Measurements from ENCODE around the gene MMP12.
A peak's percentile ranks its signal among the peaks of the same experiment; 100 is the strongest.
"Not testable (repeated sequence)": the region's sequence is repeated elsewhere in the genome, so short reads cannot be mapped to it uniquely, and the experiment has no call there.

The MMP12 gene

DNA sequence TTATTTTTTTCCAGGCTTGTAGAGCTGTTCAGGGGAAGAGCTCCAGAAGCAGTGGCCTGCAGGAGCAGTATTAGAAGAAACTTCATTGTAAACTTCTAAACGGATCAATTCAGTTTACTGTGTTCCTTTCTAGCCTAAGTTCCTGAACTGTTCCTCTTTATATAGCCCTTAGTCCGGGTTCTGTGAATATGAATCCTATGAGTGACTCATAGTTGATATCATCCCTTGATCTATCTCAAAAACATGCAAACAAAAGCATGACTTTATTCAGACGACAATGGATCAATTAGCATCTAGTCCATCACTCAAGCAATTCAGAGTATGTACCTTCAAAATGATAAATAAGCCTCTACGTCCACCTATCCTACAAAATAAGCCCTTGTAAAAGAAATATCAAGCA is at the start of gene MMP12:
Gene MMP12, minus strand, starts transcription at position 131 of the 400 bp plus-strand sequence. Its CDS starts 45 bp downstream, at position 86.
- no peak within 1 kb of the TSS for H3K4me3 Mint-ChIP-seq
- H3K4me1 Mint-ChIP-seq, result no peaks in the 10 kb centered on the region
- no peak within 1 kb of the TSS for H3K27ac Mint-ChIP-seq
- H3K36me3 Mint-ChIP-seq, result no peaks in the 10 kb centered on the region
- no peaks in the 10 kb centered on the region for H3K9me3 Mint-ChIP-seq
- no peak for DNase-seq (ENCODE audit: low spot score in 2 of 2)
- no peak for ATAC-seq

DNA sequence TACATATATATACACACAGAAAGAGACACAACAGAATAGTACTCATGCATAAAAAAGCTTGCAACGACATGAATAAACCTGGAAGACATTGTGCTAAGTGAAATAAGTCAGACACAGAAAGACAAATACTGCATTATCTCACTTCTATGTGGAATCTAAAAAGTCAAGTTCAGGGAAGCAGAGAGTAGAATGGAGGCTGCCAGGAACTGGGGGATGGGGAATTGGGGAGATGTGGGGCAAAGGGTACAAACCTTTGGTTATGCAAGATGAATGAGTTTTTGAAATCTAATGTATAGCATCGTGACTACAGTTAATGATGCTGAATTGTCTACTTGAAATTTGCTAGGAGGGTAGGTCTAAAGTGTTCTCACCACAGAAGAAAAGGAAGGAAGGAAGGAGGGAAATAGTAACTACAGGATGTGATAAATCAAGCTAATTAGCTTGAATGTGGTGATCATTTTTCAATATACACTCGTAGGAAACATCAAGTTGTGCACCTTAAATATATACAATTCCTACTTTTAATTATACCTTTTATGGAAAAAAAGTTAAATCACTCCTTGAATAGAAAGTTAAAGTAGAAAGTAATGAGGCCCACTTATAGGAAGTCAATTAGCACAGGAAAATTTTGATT is 46.9 kb upstream of the MMP12 start:
- Mint-ChIP-seq H3K4me3 (no peak overlapping the region), H3K27ac (no peak overlapping the region), H3K36me3 (no peaks in the 10 kb centered on the region), H3K4me1 (peaks cover 5% of the 10 kb centered on the region), H3K9me3 (no peaks in the 10 kb centered on the region)
- DNase-seq (ENCODE audit: low spot score in 2 of 2) (no peak), ATAC-seq (no peak)

DNA sequence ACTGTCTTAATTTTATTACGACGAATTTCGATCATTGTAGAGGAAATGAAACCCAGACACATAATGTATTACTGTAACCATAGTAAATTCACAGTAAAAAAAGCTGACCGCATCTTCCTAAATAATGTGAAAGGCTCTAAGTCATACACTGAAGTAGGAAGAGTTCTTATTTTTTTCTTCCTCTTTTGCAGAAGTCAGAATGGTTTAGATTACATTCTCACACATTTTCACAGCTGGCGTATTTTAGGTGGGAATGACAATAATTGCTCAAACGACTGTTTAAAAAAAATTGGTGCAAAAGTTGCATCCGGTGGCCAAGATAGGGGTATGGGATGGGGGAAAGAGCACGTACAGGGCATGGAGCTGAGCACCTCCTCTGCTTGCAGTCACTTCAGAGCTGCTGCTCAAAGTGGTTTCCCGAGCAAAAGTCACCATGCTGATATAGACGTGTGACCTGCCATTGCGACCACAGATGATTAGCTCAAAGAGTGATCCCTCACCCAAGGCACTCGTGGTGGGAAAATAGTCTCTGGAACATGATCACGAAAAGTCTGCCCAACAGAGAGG is 45.4 kb upstream of the MMP12 start:
- Mint-ChIP-seq H3K36me3 (no peaks in the 10 kb centered on the region), H3K4me3 (no peak overlapping the region), H3K27ac (no peak overlapping the region), H3K9me3 (no peaks in the 10 kb centered on the region), H3K4me1 (peaks cover 5% of the 10 kb centered on the region)
- ATAC-seq (peak; percentile 40), DNase-seq (ENCODE audit: low spot score in 2 of 2) (no peak)

DNA sequence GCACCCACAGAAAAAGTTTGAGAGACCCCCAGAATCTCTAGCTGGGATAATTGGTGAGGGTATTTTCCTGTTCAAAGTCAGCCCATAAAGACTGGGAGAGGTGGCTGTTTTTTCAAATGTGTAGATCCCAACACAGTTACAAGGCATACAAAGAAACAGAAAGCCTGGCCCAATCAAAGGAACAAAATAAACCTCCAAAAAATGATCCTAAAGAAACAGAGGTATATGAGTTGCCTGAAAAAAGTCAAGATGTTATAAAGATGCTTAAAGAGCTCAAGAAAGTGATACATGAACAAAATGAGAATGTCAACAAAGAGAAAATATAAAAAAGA is 40.2 kb upstream of the MMP12 start:
- Mint-ChIP-seq H3K27ac (no peak overlapping the region), H3K9me3 (no peaks in the 10 kb centered on the region), H3K4me1 (peaks cover under 1% of the 10 kb centered on the region), H3K4me3 (no peak overlapping the region), H3K36me3 (no peaks in the 10 kb centered on the region)
- DNase-seq (ENCODE audit: low spot score in 2 of 2), result no peak
- no peak for ATAC-seq

DNA sequence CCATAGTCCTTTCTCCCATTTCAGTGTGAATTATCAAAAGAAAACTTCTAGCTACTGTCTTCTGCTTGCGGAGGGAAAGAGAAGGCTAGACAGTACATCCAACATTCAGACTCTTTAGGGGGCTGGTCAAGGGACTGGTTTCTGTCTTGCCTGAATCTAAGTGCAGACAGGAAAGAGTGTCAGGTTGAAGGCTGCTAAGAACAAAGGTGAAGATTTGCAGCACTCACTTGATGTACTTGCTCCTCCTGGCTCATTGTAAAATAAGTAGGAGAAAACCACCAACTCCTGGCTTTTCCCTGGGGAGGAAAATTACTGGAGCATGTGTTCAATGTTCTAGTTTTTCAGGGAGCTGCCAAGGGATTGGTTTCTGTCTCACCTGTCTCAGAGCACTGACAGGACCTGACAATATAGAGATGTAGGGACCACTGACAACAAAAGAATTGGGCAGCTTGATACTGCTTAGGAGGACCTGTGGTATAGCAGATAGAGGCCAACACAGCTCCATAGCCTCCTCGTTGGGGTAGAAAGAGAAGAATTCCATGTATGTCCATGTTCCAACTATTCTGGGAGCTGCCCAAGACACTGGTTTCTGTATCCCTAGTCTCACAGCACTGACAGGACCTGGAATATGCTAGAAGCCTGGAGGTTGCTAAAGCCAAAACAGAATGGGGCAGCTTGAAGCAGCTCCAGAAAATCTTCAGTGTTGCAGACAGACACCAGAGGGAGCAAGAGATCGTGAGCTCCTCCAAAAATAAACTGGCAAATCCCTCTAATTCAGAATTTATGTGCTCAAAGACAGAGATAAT is 39.7 kb upstream of the MMP12 start:
- DNase-seq (ENCODE audit: low spot score in 2 of 2), result no peak
- H3K9me3 Mint-ChIP-seq, result peaks cover under 1% of the 10 kb centered on the region
- no peaks in the 10 kb centered on the region for H3K4me1 Mint-ChIP-seq
- no peaks in the 10 kb centered on the region for H3K36me3 Mint-ChIP-seq
- no peak overlapping the region for H3K4me3 Mint-ChIP-seq
- ATAC-seq, result peak; percentile 49
- H3K27ac Mint-ChIP-seq, result no peak overlapping the region

DNA sequence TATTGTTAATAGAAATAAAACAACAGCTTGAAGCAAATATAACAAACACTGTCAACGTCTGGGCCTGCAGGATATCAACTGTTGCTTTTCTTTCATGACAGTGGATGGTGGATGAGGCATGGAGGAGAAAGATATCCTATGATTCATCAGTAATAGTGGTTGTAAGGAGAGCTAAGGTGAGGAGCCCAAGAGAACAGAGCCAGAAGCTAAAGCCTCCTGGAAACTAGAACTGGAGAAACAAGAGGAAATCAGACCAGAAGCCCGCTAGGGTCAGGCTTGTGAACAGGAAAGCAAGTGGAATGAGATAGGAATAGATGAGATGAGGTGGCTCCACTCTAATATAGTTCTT is 37.7 kb upstream of the MMP12 start:
- ATAC-seq (no peak), DNase-seq (ENCODE audit: low spot score in 2 of 2) (no peak)
- H3K9me3 Mint-ChIP-seq, result peaks cover 9% of the 10 kb centered on the region
- H3K4me3 Mint-ChIP-seq, result no peak overlapping the region
- no peaks in the 10 kb centered on the region for H3K4me1 Mint-ChIP-seq
- no peak overlapping the region for H3K27ac Mint-ChIP-seq
- H3K36me3 Mint-ChIP-seq, result no peaks in the 10 kb centered on the region

DNA sequence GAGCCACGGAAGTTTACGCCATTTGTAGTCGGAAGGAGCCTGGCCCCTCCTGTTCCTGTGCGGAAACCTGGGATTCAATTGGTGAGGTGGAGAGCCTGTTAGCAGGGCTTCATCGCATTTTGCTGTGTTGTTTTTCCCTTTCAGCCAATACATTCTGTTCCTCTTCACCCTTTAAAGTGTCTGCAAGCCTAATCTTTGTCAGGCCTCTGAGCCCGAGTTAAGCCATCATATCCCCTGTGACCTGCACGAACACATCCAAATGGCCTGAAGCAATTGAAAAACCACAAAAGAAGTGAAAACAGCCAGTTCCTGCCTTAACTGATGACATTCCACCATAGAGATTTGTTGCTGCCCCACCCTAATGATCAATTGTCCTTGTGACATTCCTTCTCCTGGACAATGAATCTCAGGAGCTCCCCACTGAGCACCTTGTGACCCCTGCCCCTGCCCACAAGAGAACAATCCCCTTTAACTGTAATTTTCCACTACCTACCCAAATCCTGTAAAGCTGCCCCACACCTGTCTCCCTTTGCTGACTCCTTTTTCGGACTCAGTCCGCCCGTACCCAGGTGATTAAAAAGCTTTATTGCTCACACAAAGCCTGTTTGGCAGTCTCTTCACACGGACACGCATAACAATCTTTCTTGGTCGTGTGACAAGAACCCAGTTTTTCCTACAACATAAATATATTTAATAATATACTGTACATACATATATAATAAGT is 37.1 kb upstream of the MMP12 start:
- Mint-ChIP-seq H3K4me1 (no peaks in the 10 kb centered on the region), H3K27ac (no peak overlapping the region), H3K9me3 (peaks cover 9% of the 10 kb centered on the region), H3K36me3 (no peaks in the 10 kb centered on the region), H3K4me3 (no peak overlapping the region)
- DNase-seq (ENCODE audit: low spot score in 2 of 2) (no peak), ATAC-seq (no peak)

DNA sequence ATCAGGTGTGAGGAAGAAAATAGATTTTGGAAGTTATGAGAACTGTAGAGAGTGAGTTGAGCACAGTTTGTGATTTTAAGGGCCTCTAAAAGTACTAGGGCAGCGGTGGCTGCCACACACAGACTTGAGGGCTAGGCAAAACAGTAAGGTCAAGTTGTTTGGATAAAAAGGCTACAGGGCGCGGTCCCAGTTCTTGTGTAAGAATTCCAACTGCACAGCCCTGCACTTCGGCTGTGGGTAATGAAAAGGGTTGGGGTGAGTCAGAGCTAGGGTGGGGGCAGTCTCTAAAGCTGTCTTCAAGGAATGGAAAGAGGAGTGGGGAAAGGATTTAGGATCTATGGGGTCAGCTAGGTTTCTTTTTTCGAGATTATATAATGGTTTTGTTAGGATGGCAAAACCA is 31.1 kb upstream of the MMP12 start:
- H3K36me3 Mint-ChIP-seq; H3K4me3 Mint-ChIP-seq; H3K9me3 Mint-ChIP-seq; H3K4me1 Mint-ChIP-seq; ATAC-seq; DNase-seq (ENCODE audit: low spot score in 2 of 2); H3K27ac Mint-ChIP-seq: not testable (repeated sequence)

DNA sequence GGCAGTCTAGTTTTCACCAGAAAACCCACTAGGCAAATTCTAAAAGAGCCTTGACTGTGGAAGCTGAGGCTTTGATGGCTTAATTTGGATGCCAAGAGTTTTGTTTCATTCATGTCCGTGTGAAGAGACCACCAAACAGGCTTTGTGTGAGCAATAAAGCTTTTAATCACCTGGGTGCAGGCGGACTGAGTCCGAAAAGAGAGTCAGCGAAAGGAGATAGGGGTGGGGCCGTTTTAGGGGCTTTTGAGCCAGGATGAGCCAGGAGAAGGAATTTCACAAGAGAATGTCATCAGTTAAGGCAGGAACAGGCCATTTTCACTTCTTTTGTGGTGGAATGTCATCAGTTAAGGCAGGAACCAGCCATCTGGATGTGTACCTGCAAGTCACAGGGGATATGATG is 29.1 kb upstream of the MMP12 start:
- not testable (repeated sequence) for H3K9me3 Mint-ChIP-seq; DNase-seq (ENCODE audit: low spot score in 2 of 2); H3K36me3 Mint-ChIP-seq; H3K4me3 Mint-ChIP-seq; H3K27ac Mint-ChIP-seq; ATAC-seq; H3K4me1 Mint-ChIP-seq

DNA sequence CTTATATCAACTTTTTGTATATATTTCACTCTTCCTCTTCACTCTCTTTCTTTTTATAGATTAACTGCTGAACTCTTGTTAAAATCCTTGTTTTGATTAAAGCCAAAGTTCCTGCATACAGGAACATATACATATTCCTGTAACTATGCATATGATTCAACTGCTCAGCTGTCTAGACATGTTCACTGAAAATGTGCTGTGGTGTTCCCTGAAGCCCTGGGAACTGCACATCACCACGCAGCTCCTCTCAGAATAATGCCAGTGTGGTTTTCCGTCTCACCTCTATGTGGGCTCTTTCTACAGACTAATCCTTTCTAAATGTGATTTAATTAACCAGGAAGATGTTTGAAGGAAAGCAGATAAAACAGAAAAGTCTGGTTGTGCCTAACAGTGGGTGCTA is 25.6 kb upstream of the MMP12 start:
- Mint-ChIP-seq H3K4me1 (no peaks in the 10 kb centered on the region), H3K27ac (no peak overlapping the region), H3K9me3 (no peaks in the 10 kb centered on the region), H3K36me3 (no peaks in the 10 kb centered on the region), H3K4me3 (no peak overlapping the region)
- no peak for ATAC-seq
- no peak for DNase-seq (ENCODE audit: low spot score in 2 of 2)

DNA sequence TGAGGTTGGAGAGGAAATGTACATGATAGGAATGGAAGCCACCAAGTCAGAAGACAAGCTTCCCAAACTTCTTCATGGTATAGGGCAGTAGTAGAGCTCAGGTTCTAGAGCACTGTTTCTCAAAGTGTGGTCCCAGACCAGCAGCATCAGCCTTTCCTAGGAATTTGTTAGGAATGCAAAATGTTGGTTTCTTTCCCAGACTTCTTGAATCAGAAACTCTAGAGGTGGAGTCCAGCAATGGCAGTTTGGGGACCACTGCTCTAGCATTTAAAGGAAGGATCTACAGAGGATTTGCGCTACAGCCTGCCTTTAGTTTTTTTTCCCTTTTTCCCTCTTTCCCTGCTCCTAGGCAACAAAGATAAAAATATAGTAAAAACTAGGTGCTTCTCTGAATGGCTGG is 17.0 kb upstream of the MMP12 start:
- Mint-ChIP-seq H3K36me3 (no peaks in the 10 kb centered on the region), H3K27ac (no peak overlapping the region), H3K4me1 (no peaks in the 10 kb centered on the region), H3K4me3 (no peak overlapping the region), H3K9me3 (peaks cover 4% of the 10 kb centered on the region)
- ATAC-seq (no peak), DNase-seq (ENCODE audit: low spot score in 2 of 2) (no peak)

DNA sequence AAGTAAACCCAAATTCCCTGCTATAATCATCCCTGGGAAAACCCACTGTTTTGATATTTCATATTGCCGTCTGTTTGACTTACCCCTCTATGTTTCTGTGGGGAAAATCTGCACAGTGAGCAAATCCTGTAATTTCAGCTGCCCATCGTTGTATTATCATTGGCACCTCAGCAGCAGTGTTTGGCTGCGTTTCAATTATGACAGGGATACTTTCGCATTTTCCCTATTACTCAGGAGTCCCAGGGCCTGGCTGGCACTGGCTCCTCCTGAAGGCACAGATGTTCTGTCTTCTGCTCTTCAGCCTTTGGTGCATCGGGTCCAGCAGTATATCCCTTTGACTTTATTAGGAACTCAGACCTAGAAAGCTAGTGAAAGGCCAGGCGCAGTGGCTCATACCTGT is 12.2 kb upstream of the MMP12 start:
- H3K4me3 Mint-ChIP-seq, result no peak overlapping the region
- H3K4me1 Mint-ChIP-seq, result no peaks in the 10 kb centered on the region
- no peaks in the 10 kb centered on the region for H3K36me3 Mint-ChIP-seq
- H3K9me3 Mint-ChIP-seq, result no peaks in the 10 kb centered on the region
- DNase-seq (ENCODE audit: low spot score in 2 of 2), result no peak
- H3K27ac Mint-ChIP-seq, result no peak overlapping the region
- no peak for ATAC-seq

DNA sequence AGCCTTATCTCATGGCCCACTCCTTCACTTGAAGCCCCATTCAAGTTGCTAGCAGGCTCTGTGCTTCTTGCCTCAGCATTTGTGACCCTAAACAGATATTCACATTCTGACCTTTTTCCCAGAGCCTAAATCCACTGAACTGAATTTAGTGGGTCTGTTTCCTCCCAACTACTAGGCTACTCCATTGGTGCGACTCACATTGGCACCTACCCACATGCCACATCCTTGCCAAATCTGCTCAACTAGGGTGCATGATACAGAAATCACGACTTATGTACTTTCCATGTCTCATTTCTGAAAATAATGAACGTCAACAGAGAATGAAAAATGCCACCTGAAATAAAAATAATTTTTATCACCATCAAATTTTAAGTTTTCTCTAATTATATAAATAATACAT is 8.4 kb upstream of the MMP12 start:
- H3K4me3 Mint-ChIP-seq, result no peak overlapping the region

DNA sequence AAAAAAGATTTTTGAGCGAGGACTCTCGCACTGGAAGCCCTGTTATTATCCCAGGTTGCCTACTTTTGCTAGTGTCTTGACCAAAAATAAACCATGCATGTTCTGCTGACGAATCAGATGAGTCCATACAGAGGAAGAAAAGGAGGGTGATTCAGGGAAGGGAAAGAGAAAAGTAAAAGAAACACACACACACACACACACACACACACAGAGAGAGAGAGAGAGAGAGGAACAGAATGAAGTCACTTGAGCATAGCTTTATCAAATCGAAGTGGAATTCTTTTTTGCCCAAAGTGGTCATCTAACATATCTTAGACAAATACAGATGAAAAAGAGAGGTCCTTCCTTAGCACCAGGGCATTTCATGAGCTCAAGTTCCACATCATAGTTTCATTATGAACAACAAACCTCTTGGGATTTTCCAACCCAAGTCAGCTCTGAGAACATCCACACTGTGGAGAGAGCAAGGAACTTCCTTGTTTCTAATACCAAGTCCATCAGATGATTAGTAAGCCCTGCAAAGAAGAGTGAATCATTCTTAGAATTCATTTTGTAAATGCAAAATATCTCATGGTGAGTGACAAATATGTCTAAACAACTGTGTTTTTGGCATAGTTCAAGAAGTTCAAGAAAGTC is 7.7 kb upstream of the MMP12 start:
- Mint-ChIP-seq H3K27ac (no peak overlapping the region), H3K4me3 (no peak overlapping the region), H3K4me1 (no peaks in the 10 kb centered on the region), H3K9me3 (no peaks in the 10 kb centered on the region), H3K36me3 (no peaks in the 10 kb centered on the region)
- DNase-seq (ENCODE audit: low spot score in 2 of 2) (no peak), ATAC-seq (peak; percentile 60)

More for the DNA sequence above, 8.4 kb upstream of the MMP12 start:
- DNase-seq (ENCODE audit: low spot score in 2 of 2), result no peak
- Mint-ChIP-seq H3K4me1 (no peaks in the 10 kb centered on the region), H3K9me3 (no peaks in the 10 kb centered on the region), H3K27ac (no peak overlapping the region), H3K36me3 (no peaks in the 10 kb centered on the region)
- ATAC-seq, result peak; percentile 45

DNA sequence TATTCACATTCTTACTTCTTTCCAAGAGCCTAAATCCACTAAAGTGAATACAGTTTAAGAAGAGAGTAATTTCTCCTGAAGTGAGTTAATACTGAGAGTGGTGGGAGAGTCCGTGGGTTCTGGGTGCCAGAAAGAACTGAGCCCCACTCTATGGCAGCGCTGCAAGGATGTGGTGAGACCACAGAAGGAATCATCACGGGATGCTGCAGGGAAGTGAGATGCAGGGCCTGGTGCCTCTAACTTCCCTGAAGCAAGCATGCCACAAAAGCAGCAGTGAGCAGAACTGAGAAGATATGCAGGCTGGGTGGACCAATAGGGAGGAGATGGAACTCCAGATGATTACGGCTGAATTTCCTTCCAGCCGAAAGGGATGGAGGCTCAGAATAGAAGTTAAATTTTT is 5.0 kb upstream of the MMP12 start:
- ATAC-seq (no peak), DNase-seq (ENCODE audit: low spot score in 2 of 2) (no peak)
- Mint-ChIP-seq H3K36me3 (no peaks in the 10 kb centered on the region), H3K4me1 (no peaks in the 10 kb centered on the region), H3K9me3 (no peaks in the 10 kb centered on the region), H3K27ac (no peak overlapping the region), H3K4me3 (no peak overlapping the region)
